CD4-positive, alpha-beta T cell (primary cell): ENCODE results near the gene NFRKB. TPM values are rescaled to one million over a fixed set of nuclear protein-coding genes. Genes with fewer than 3 reads are reported as not detected.

Experiments used
- ATAC-seq: fragments of 200-7000 bp; cut with Tn5 transposase; one replicate; pipeline ENCODE4 v1.10.0; 2022; ENCODE audit warnings: mild to moderate bottlenecking; ENCODE audit not compliant: poor library complexity
- CTCF ChIA-PET: fragments of 350-600 bp; sonication (Branson Sonifier 250); formaldehyde crosslinking; loops from one replicate; lab custom pipeline; 2021; ENCODE audit warnings: antibody characterized with exemption, inconsistent platforms; lab: Charles Lee
- POLR2A ChIA-PET: fragments of 350-600 bp; sonication (Branson Sonifier 250); formaldehyde crosslinking; loops from one replicate; lab custom pipeline; 2021; ENCODE audit warnings: antibody characterized with exemption, inconsistent platforms; lab: Charles Lee
- DNase-seq, 14 experiments: peaks; one replicate each; pipeline ENCODE4 v3.0.0-alpha.2; 2013 to 2020; ENCODE audit warnings: mixed read lengths in 2 of 14
- H3K27ac ChIP-seq, 2 donors: one replicate each; pipeline versions ENCODE4 v1.5.1 to v1.7.0; 2013; ENCODE audit warnings: low read length in 2 of 2, low read depth in 1 of 2, mild to moderate bottlenecking in 1 of 2
- H3K27me3 ChIP-seq, 2 experiments: 1 replicate in 1 of 2; 2 replicates in 1 of 2; pipeline versions ENCODE4 v1.6.1 to v1.7.0; 2013; ENCODE audit warnings: low read length in 2 of 2, control low read depth in 1 of 2, mild to moderate bottlenecking in 1 of 2, moderate library complexity in 1 of 2; ENCODE audit not compliant: insufficient read depth in 2 of 2, control insufficient read depth in 1 of 2
- H3K36me3 ChIP-seq: one replicate; pipeline ENCODE4 v1.6.1; 2013; ENCODE audit warnings: low read length, control low read depth; ENCODE audit not compliant: insufficient read depth
- H3K4me1 ChIP-seq: one replicate; pipeline ENCODE4 v1.6.1; 2013; ENCODE audit warnings: low read length, control low read depth; ENCODE audit not compliant: insufficient read depth
- H3K4me3 ChIP-seq: one replicate; pipeline ENCODE4 v1.5.1; 2013; ENCODE audit warnings: mild to moderate bottlenecking, low read length, moderate library complexity
- H3K9me3 ChIP-seq, 2 experiments: 1 replicate in 1 of 2; 2 replicates in 1 of 2; pipeline versions ENCODE4 v1.6.1 to v1.7.0; 2013; ENCODE audit warnings: low read length in 2 of 2, mild to moderate bottlenecking in 2 of 2, control low read depth in 1 of 2, moderate library complexity in 1 of 2; ENCODE audit not compliant: control insufficient read depth in 1 of 2, insufficient read depth in 1 of 2
- H3K27ac Mint-ChIP-seq: one replicate; pipeline ENCODE4 v1.8.0; 2020; ENCODE audit warnings: mixed read lengths
- H3K27me3 Mint-ChIP-seq: one replicate; pipeline ENCODE4 v1.8.0; 2021; ENCODE audit warnings: mixed read lengths
- H3K36me3 Mint-ChIP-seq: one replicate; pipeline ENCODE4 v1.8.0; 2021; ENCODE audit warnings: low read depth, mixed read lengths
- H3K4me1 Mint-ChIP-seq: one replicate; pipeline ENCODE4 v1.8.0; 2021; ENCODE audit warnings: low read depth, mixed read lengths
- H3K4me3 Mint-ChIP-seq: one replicate; pipeline ENCODE4 v1.8.0; 2020; ENCODE audit warnings: mild to moderate bottlenecking, mixed read lengths
- H3K9me3 Mint-ChIP-seq: one replicate; pipeline ENCODE4 v1.8.0; 2020; ENCODE audit warnings: mixed read lengths
- CTCF ChIP-seq: fragments of 200-600 bp; IDR thresholded peaks from one replicate; pipeline ENCODE4 v1.8.0; 2022; ENCODE audit warnings: antibody characterized with exemption, mild to moderate bottlenecking
- intact Hi-C, 2 experiments: fragments of 100-400 bp; cut with DNase I in 1 of 2; cut with micrococcal nuclease in 1 of 2; formaldehyde crosslinking; loops; one replicate each; pipeline versions ENCODE4 v1.15.1 to v1.9.0; 2023 to 2025; cut with DNase I, micrococcal nuclease
- total RNA-seq, 174 experiments: library from RNA in 2 of 174; stranded (reverse) in 2 of 174; gene quantifications; one replicate each; pipeline ENCODE4 v1.2.3 and lab custom pipeline; 2021 to 2026

NFRKB gene
- total RNA-seq, 2 experiments from 2014 or later: 61.7 to 64.5 TPM

- no peaks in the 10 kb centered on the region for H3K4me1 ChIP-seq
- H3K4me3 Mint-ChIP-seq: no peak overlapping the region
- no peaks in the 10 kb centered on the region for H3K9me3 ChIP-seq
- ChIA-PET POLR2A (no interaction called here), CTCF (no interaction called here)
- no peak for TF ChIP-seq CTCF
- intact Hi-C loops: loop anchor here in 1 of 2 experiments (5.0 kb wide), 1 partner anchor 138 kb away; the partner anchor contains the start of gene APLP2
- H3K4me1 Mint-ChIP-seq: no peaks in the 10 kb centered on the region
- ATAC-seq: no peak
- peaks cover 46% of the 10 kb centered on the region for H3K36me3 Mint-ChIP-seq
- H3K27ac ChIP-seq: no peak overlapping the region
- H3K27me3 ChIP-seq: no peaks in the 10 kb centered on the region
- no peaks in the 10 kb centered on the region for H3K9me3 Mint-ChIP-seq
- no peak for DNase-seq
- no peaks in the 10 kb centered on the region for H3K27me3 Mint-ChIP-seq
- no peak overlapping the region for H3K27ac Mint-ChIP-seq
- H3K4me3 ChIP-seq: no peak overlapping the region
- peaks cover 23% of the 10 kb centered on the region for H3K36me3 ChIP-seq
These were observed 34.3 kb upstream of the NFRKB start for GRCh38 chr11:129929721-129930120.

- intact Hi-C loops: loop anchor here in 1 of 2 experiments (5.0 kb wide), 1 partner anchor 138 kb away; the partner anchor contains the start of gene APLP2
- H3K36me3 ChIP-seq: peaks cover 23% of the 10 kb centered on the region
- H3K9me3 Mint-ChIP-seq: no peaks in the 10 kb centered on the region
- H3K27ac ChIP-seq: no peak overlapping the region
- H3K9me3 ChIP-seq: no peaks in the 10 kb centered on the region
- TF ChIP-seq CTCF: no peak
- H3K4me3 ChIP-seq: no peak overlapping the region
- no peak for DNase-seq
- no peaks in the 10 kb centered on the region for H3K4me1 Mint-ChIP-seq
- no peak for ATAC-seq
- H3K4me3 Mint-ChIP-seq: no peak overlapping the region
- H3K27me3 ChIP-seq: no peaks in the 10 kb centered on the region
- no peak overlapping the region for H3K27ac Mint-ChIP-seq
- POLR2A ChIA-PET: interaction anchor here (0.6 kb wide), 1 partner anchor 62 kb away, joined by 3 read pairs; no protein-coding TSS in a partner anchor
- H3K36me3 Mint-ChIP-seq: peaks cover 40% of the 10 kb centered on the region
- CTCF ChIA-PET: interaction anchor here (1.4 kb wide), 1 partner anchor 203 kb away, joined by 3 read pairs; no protein-coding TSS in a partner anchor
- H3K4me1 ChIP-seq: no peaks in the 10 kb centered on the region
- H3K27me3 Mint-ChIP-seq: no peaks in the 10 kb centered on the region
These were observed 33.7 kb upstream of the NFRKB start for GRCh38 chr11:129928923-129929692.

- Mint-ChIP-seq H3K27ac (no peak overlapping the region), H3K4me3 (no peak overlapping the region), H3K36me3 (peaks cover 27% of the 10 kb centered on the region), H3K4me1 (peaks cover 5% of the 10 kb centered on the region), H3K27me3 (no peaks in the 10 kb centered on the region), H3K9me3 (no peaks in the 10 kb centered on the region)
- ATAC-seq (no peak), DNase-seq (no peak)
- no peak overlapping the region for H3K4me3 ChIP-seq
- no peak for TF ChIP-seq CTCF
- H3K36me3 ChIP-seq: peaks cover 9% of the 10 kb centered on the region
- no peaks in the 10 kb centered on the region for H3K9me3 ChIP-seq
- intact Hi-C loops: loop anchor here (1.0 to 5.0 kb wide), 2 partner anchors 145 to 210 kb away; partner anchors contain the start of gene APLP2 (in 1 of the 2)
- no peak overlapping the region for H3K27ac ChIP-seq
- CTCF ChIA-PET: interaction anchor here (0.5 to 1.9 kb wide), 6 partner anchors 11 to 249 kb away, joined by 3 to 18 read pairs (median 4); no protein-coding TSS in a partner anchor
- POLR2A ChIA-PET: interaction anchor here (0.7 to 3.1 kb wide), 3 partner anchors 11 to 210 kb away, joined by 3 to 25 read pairs (median 8); partner anchors contain the start of gene PRDM10
- no peaks in the 10 kb centered on the region for H3K27me3 ChIP-seq
- H3K4me1 ChIP-seq: peaks cover 7% of the 10 kb centered on the region
These were observed 27.3 kb upstream of the NFRKB start for GRCh38 chr11:129922674-129923073.
